AG09319 (cell line): ENCODE measurements around the gene DNAH8.

Experiments used
- DNase-seq: peaks from one replicate; pipeline ENCODE4 v3.0.0-alpha.2; 2010; ENCODE audit warnings: low read depth; ENCODE audit errors: extremely low read depth
- CTCF ChIP-seq: IDR thresholded peaks from 2 replicates; pipeline ENCODE4 v1.5.1; 2011; ENCODE audit warnings: low read depth, mild to moderate bottlenecking, inconsistent platforms, low read length, moderate library complexity

The DNAH8 gene

GRCh38 chr6:38836585-38836984 is 121.5 kb downstream of the DNAH8 start:
- DNase-seq = no peak
- TF ChIP-seq CTCF = no peak

- TF ChIP-seq CTCF = no peak
- DNase-seq = no peak
These were observed 122.0 kb downstream of the DNAH8 start for GRCh38 chr6:38837101-38837500.

GRCh38 chr6:38843798-38844197 is 128.7 kb downstream of the DNAH8 start:
- DNase-seq = no peak
- TF ChIP-seq CTCF = no peak

GRCh38 chr6:38845931-38846330 is 130.8 kb downstream of the DNAH8 start:
- no peak for DNase-seq
- TF ChIP-seq CTCF = no peak

GRCh38 chr6:38846361-38846760 is 131.2 kb downstream of the DNAH8 start:
- TF ChIP-seq CTCF = no peak
- no peak for DNase-seq

GRCh38 chr6:38846844-38847243 is 131.7 kb downstream of the DNAH8 start:
- no peak for DNase-seq
- TF ChIP-seq CTCF = no peak

GRCh38 chr6:38847497-38847896 is 132.4 kb downstream of the DNAH8 start:
- no peak for DNase-seq
- TF ChIP-seq CTCF = no peak
